ENCODE data around the gene SDR42E2.
"Not testable (repeated sequence)": the region's sequence is repeated elsewhere in the genome, so short reads cannot be mapped to it uniquely, and the experiment has no call there.

The SDR42E2 gene

DNA sequence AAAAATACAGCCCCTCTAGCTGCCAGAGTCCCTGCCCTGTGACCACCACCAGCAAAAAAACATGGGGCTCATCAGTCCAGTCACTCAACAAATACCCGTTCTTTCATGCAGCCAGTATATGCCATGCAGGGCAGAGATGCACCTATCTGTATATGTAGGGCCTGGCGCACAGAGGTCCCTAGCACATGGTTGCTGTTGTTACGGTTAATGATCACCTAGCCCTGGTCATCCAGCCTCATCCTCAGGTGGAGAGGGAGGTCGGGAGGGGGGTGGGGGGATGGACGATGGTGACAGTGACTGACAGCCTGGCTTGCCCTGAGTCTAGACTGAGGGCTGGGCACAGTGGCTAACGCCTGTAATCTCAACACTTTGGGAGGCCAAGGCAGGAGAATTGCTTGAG is 1.5 kb downstream of the SDR42E2 start:
- no peak for DNase-seq

DNA sequence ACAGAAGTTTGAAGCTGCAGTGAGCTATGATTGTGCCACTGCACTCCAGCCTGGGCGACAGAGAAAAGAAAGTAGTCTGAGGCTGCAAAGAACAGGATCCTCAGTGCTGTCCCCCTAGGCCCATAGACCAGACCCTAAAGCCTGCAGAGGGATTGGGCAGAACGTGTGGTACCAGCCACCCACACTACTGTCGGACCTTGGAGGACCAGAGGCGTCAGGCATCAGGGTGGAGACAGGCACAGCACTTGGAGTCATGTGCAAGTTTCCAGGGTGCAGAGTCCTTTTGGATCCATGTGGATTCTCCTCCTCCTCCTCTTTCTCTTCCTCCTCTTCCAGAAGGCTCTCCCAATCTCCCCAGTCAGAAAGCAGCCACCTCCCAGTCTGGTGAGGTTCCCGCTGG is 2.2 kb downstream of the SDR42E2 start:
- DNase-seq = no peak

DNA sequence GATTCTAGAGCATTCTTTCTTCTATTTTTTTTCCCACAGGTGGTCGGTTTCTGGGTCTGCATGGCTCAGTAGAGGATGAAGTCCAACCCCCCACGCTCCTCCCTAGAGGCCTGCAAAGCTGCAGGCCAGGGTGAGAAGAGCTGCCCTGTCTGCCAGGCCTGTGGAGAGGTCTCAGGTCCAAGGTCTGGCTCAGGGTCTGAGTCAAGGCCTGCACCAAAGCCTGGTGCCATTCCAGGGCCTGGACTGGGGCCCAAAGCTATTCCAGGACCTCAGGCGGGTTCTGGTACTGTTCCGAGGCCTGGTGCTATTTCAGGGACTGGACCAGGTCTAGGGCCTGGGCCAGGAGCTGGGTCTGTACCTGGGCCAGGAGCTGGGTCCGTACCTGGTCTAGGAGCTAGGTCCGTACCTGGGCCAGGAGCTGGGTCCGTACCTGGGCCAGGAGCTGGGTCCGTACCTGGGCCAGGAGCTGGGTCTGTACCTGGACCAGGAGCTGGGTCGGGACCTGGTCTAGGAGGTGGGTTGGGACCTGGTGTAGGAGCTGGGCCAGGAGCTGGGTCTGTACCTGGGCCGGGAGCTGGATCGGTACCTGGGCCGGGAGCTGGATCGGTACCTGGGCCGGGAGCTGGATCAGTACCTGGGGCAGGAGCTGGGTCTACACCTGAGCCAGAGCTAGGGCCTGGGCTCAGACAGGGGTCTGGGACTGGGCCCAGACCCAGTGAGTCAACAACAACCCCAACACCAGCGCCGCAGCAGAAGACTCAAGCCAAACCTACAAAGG is 3.4 kb downstream of the SDR42E2 start:
- no peak for DNase-seq

DNA sequence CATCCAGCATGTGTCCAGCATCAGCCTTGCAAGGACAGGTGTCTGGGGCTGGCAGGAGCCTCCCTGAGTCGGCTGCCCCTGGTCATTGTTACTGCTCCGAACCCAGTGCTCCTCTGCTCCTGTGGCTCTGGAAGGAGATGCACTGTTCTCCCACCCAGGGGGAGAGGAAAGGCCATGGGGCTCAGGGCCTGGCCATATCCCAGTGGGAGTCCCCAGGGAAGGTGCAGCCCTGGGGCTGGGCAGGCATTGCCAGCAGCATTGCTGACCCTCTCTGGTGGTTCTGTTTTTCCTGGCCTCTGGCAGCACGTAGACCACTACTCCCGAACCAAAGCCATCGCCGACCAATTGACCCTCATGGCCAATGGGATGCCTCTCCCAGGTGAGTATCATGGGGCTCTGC is 9.6 kb downstream of the SDR42E2 start:
- no peak for DNase-seq

DNA sequence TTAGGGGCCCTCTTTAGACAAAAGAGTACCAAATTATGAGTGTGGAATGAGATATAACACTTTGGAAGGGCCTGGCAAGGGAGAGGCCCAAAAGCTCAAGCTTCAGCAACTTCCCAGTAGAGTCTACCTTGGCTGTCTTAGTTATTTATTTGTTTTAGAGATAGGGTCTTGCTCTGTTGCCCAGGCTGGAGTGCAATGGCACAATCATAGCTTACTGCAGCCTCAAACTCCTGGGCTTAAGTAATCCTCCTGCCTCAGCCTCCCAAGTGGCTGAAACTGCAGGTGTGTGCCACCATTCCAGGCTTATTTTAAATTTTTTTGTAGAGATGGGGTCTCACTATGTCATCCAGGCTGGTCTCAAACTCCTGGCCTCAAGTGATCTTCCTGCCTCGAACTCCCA is 10.3 kb downstream of the SDR42E2 start:
- not testable (repeated sequence) for DNase-seq

DNA sequence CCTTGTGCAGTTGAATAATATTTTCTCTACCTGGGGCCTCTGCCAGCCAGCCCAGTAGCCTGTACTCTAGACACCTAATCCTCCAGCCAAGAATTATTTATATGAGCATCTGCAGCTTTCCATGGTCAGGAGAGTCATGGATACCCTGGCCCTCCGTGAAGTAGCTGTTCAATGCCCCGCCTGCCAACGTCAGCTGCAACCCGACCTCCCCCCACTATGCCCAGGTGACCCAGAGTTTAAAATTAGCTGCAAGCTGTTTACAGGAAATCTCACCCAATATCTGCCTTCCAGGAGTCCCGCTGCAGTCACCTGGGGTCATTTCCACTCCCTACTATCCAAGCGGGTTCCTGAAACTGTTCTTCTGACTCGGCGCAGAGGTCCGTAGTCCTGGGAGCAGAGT is 12.3 kb downstream of the SDR42E2 start:
- no peak for DNase-seq

DNA sequence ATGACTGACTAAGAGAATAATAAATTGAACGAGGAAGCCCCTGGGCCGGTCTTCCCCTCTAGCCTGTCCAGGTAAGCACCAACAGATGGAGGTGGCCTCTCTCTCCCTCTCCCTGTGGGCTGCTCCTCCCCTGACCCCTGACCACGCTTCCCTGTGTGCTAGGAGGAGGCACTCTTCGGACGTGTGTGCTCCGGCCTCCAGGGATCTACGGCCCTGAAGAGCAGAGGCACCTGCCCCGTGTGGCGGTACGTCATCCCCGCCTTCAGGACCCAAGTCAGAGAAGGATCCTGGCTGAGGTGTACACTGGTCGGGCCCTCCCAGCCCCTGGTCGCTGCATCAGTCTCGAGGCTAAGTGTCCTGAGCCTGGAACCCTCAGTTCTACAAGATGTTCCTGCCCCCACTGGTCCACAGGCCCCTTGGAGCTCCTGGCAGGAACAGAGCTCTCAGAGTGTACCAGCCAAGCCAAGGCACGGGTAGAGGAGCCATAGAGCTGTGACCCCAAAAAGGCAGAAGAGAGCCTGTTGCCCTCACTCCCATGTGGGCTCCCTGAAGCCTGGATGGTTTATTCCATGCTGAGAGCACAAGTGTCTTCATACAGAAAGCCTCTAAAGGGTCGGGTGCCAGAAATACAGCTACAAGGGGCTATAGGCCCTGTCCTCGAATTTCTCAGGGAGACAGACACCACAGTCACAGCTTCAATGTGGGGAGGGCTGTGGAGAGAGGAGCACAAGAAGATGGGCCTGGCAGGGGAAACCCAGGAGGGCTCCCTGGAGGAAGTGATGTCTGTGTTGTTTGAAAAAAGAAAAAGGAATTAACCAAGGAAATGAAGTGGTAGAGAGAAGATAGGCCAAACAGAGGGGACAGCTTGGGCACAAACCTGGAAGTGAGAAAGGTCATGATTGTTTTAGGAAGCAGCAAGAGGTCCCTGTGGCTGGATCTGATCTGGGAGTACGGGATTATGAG is 15.9 kb downstream of the SDR42E2 start:
- no peak for DNase-seq

DNA sequence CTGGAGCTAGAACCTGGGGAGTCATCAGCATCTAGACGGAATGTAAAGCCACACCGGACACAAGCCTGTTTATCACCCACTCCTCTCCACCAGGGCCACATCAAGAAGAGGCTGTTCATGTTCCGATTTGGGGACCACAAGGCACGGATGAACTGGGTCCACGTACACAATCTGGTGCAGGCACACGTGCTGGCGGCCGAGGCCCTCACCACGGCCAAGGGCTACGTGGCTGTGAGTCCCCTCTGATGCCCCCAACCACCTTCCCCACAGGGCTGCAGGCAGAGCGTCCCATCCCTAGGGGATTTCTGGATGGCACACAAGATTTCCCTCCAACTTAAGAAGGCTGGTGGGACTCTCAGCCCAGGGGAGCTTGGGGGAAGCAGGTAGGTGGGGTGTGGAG is 19.1 kb downstream of the SDR42E2 start:
- DNase-seq = no peak

DNA sequence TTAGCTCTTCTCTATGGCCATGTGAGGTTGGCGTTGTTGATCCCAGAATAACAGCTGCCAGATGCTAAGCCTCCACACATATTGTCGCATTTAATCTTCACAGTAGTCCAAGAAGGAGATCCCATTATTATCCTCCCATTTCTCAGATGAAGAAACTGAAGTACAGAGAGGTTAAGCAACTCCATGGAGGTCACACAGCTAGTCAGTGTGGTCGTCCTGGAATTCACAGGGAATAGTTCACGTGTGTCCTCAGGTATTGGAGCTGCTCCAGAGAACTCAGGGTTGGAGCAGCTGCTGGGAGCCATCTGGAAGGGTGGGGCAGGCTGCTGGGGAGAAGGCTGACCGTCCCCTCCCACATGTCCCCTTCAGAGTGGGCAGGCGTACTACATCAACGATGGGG is 19.5 kb downstream of the SDR42E2 start:
- DNase-seq = no peak

DNA sequence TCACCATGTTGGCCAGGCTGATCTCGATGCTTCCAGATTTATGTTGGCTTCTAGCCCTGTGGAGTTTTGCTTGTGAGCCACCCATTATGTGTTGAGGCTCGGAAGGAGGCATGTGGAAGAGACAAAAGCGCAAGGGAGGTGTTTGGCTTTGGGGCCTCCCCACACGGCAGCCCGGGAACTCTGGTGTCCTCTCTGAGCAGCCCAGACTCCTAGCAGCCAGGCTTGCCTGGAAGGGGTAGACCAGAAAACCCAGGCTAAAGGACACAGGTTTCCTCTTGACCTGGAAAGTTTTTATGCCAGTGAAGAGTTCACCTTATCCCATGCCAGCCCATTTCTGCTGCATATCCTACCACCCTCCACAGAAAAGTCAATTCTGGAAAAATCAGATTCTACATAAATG is 21.0 kb downstream of the SDR42E2 start:
- DNase-seq = no peak

DNA sequence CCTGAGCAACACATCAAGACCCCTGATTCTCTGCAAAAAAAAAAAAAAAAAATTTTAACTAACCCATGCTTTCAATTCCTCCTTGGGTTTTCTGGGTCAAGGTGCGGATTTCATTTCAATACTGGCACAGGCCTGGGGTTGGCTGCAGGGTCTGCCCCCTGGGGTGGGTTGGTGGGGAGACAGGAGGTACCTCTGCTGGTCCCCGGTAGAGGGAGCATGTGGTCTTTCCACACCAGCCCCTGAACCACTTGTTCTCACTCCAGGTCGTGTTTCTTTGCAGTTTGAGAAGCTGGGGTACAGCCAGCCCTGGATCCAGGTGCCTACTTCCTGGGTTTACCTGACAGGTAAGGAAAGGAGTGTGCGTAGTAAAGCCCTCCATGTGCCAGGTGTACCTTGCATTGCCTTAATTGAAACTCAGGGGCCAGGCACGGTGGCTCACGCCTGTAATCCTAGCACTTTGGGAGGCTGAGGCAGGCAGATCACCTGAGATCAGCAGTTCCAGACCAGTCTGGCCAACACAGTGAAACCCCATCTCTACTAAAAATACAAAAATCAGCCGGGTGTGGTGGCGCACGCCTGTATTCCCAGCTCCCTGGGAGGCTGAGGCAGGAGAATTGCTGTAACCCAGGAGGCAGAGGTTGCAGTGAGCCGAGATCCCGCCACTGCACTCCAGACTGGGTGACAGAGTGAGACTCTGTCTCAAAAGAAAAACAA is 21.8 kb downstream of the SDR42E2 start:
- no peak for DNase-seq

DNA sequence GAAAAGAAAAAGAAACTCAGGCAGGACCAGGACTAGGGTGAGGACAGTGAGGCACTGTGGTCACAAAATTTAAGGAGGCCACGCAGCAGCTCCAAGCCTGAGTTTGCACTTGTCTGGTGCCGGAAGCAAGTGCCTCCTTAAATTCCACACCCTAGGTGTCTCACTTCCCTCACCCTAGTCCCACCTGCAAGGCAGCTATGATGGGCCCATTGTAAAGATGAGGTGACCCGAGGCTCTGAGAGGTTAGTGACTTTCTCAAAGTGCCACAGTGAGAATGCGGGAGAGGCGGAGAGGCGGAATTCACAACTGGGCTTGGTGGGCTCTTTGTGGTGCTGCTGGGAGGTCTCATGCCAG is 22.3 kb downstream of the SDR42E2 start:
- no peak for DNase-seq

DNA sequence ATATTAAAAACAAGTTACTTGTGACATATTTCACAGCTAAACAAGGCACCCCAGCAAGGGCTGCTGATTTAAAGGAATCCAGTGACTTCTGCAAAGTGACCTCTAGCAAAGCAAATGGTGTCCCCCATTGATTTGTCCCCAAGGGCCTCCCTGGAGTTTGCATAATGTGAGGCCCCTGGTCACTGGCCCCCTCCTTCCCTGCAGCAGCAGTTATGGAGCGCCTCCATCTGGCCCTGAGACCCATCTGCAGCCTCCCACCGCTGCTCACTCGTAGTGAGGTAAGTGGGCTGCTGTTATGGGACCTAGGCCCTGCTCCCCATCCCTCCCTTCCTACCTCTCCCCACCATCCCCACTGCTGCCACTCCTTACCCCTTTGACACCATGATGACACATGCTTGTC is 24.2 kb downstream of the SDR42E2 start:
- no peak for DNase-seq

DNA sequence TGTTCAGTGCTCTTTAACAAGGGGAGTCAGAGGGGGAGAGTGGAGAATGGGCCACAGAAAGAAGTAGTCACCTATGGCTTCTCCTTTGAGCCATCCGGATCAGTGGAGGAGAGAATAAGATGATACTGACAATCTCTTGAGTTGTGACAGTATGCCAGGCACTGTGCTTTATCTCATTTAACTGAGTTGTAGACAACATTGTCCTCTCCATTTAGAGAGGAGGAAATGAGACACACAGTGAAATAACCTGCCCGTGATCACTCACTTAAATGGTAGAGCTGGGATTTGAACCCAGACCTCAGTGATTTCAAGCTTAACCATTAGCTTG is 25.9 kb downstream of the SDR42E2 start:
- DNase-seq = no peak

DNA sequence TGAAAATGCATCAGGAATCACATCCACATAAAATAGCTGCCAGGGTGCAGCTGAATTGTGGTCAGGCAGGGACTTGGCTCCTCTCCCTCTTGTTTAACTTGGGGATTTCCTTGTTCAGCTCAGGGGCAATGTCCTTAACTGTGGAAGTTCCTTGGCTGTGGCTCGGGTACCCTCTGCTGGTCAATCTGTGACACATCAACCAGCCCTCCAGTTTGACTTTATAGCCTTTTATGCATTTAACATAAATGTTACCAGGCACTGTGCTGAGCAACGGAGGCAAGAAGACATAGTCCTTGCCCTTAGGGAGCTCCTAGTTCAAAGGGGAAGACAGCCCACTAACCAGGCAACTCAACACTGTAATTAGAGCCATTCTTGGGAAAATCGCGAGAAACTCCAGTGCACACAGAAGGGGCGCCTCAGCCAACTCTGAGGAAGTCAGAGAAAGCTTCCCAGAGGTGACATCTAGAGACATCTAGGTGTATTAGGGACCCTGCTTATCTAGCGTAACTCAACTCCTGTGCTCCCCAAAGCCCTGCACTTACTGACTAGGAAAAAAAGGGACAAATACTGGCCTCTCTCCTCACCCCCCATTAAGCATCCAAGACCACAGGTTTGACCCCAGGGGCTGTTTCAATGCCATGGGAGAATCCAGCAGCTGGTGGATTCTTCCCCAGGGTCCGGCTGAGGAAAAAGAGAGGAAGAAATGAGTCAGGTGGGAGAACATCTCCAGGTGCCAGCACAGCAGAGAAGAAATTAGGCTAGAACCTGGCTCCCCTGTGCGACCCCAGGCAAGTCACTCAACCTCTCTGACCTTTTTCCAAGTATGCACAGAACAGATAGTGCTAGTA is 26.5 kb downstream of the SDR42E2 start:
- DNase-seq = peak; percentile 89 to 91 (median 91)

DNA sequence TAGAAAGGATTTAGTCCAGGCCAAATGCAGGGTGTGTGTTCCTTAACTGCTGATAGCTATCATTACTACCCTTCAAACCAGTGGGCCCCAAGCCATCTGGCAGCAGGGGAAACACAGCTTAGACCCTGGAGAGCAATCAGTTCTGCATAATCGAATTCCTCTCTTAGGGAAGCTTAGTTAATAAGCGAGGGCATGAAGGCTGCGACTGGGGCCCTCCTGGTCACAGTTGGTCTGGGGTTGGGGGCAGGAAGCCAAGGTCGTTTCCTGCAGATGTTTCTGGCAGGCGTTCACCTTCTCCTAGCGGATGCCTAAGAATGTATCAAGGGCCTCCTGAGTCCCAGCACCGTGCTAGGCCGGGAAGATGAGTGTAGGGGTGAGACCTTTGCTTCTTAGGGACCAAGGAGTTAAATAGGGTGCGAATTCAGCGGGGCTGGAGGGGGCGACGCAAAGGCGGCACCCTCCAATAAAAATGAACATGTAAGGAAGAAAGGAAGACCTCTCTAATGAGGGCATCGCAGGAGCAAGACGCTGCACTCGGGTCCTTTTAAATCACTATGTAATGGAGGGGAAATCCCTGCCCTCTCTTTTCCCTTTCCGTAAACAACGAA is 27.3 kb downstream of the SDR42E2 start:
- DNase-seq = peak in 1 of 3 donors; percentile 58

DNA sequence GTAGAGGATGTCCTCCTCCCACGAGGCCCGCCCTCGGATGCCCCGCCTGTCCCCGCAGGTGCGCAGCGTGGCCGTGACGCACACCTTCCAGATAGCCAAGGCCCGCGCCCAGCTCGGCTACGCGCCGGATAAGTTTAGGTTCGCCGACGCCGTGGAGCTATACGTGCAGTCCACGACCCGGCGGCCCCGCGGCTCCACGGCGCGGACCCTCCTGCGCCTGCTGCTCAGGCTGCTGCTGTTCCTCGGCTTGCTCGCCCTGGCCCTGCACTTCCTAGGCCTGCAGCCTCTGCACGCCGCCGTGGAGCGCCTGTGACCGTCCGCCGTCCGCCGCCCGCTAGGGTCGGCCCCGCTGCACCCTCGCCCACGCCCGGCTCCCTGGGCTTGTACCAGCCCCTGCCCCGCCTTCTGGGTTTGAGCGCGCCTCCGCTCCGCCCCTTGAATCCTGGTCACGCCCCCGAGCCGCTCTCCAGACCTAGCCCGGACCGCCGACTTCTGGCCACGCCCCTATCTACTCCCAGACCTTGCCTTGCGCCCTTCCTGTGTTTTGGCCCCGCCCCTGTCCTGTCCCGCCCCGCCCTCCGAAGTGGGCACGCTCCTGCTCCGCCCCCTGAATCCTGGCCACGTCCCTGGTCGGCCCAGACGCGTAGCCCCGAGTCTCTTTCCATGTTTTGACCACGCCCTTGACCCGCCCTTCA is 27.9 kb downstream of the SDR42E2 start:
- DNase-seq = peak; percentile 99 to 100 (median 100)

DNA sequence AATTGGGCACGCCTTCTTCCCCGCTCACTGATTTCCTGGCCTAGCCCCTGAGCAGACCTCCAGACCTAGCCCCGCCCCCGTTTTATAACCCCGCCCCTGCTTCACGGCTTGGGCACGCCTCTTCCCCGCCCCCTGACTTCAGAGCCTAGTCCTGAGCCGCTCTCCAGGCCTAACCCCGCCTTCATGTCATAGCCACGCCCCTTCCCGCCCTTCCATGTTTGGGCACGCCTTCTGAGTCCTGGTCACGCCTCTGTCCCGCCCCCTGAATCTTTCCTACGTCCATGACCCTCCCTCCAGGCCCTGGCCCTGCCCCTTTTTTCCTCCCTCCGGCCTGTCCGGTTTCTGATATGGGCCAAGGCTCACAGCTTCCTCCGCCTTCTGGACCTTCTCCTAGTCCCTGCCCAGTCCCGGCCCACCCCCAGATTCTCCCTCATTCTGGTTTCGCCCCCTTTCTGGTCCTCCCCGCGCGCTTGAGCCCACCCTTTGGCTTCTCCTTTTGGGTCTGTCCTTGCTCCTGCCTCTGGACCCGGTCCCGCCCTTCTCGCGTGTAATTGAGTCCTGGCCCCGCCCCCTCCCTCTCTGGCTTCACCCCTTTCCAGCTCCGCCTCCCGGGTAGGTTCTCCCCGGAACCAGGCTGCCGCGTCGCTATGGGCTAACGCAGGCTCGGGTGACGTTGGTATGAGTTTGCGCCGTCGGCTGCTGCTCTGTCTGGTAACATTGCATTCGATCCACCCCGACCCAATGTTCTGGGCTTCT is 28.6 kb downstream of the SDR42E2 start:
- peak; percentile 99 to 100 (median 100) for DNase-seq

DNA sequence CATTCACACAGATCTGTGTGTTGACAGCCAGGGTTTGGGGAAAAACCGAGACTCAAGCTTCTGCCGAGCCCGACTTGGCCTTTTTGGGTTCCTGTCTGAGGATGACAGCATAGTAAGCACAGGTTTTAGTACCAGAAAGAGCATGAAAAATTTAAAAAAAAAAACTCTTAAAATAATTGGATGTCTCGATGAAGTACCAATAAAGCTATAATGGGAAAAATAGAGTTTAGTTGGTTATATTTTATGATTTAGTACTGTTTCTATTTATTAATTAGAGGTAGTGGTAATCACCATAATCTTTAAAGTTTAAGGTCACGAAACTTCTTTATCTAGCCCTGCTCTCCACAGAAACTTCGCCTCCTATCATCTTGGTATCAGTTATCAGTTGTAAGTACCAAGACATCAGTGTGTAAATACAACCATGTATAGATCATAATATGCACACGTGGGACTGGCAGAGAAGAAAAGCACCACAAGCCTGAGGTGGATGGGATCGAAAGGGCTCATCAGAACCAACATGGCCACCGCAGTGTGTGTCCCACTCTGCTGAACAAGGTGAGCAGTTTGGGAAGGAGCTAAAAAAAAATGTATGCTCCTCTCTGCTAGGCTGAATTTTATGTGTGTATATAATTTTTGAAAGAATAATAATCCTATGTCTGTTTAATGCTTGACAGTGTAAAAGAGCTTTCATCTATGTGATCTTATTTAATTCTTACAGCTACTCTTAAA is 29.4 kb downstream of the SDR42E2 start:
- DNase-seq = peak in 1 of 3 donors; percentile 28

Measured in suppressor macrophage treated with lipopolysaccharide for 1 hour (primary cell).